B cell (primary cell): ENCODE results near the gene DCUN1D3. TPM values are rescaled to one million over a fixed set of nuclear protein-coding genes. Genes with fewer than 3 reads are reported as not detected.

ENCODE experiments used
- ATAC-seq: fragments of 200-7000 bp; cut with Tn5 transposase; one replicate; pipeline ENCODE4 v1.10.0; 2021; ENCODE audit warnings: low read depth, mild to moderate bottlenecking, moderate number of reproducible peaks, moderate library complexity
- CTCF ChIA-PET: fragments of 350-600 bp; sonication (Branson Sonifier 250); formaldehyde crosslinking; loops from one replicate; lab custom pipeline; 2021; ENCODE audit warnings: antibody characterized with exemption, inconsistent platforms; lab: Charles Lee
- POLR2A ChIA-PET: fragments of 350-600 bp; sonication (Branson Sonifier 250); formaldehyde crosslinking; loops from one replicate; lab custom pipeline; 2021; ENCODE audit warnings: antibody characterized with exemption; lab: Charles Lee
- DNase-seq: peaks from one replicate; pipeline ENCODE4 v3.0.0; 2013
- H2AFZ ChIP-seq: 2 replicates; pipeline ENCODE4 v1.6.1; 2012; ENCODE audit warnings: mild to moderate bottlenecking, low read depth, low read length; ENCODE audit not compliant: insufficient read depth, poor library complexity, severe bottlenecking
- H3K27ac ChIP-seq, 2 donors: 1 replicate in 1 of 2; 2 replicates in 1 of 2; pipeline ENCODE4 v1.5.1; 2012 to 2013; ENCODE audit warnings: low read length in 2 of 2, mild to moderate bottlenecking in 2 of 2, moderate library complexity in 1 of 2
- H3K27me3 ChIP-seq, 4 experiments: fragments of 200-600 bp in 1 of 4; sonication (generic) in 1 of 4; replicated peaks in 1 of 4; 1 replicate in 2 of 4; 2 replicates in 2 of 4; pipeline versions ENCODE4 v1.6.1 to v1.7.0; 2013 to 2016; ENCODE audit warnings: low read length in 3 of 4, mild to moderate bottlenecking in 2 of 4, mixed read lengths in 1 of 4, moderate library complexity in 1 of 4; ENCODE audit not compliant: insufficient read depth in 4 of 4, control insufficient read depth in 3 of 4; ENCODE audit errors: control extremely low read depth in 1 of 4
- H3K36me3 ChIP-seq, 2 experiments: replicated peaks in 1 of 2; 1 replicate in 1 of 2; 2 replicates in 1 of 2; pipeline versions ENCODE4 v1.6.1 to v1.7.1; 2013; ENCODE audit warnings: low read length in 1 of 2; ENCODE audit not compliant: insufficient read depth in 2 of 2, control insufficient read depth in 1 of 2; ENCODE audit errors: control extremely low read depth in 1 of 2, extremely low read depth in 1 of 2
- H3K4me1 ChIP-seq, 2 donors: fragments of 200-600 bp in 1 of 2; sonication (generic) in 1 of 2; 1 replicate in 1 of 2; 2 replicates in 1 of 2; pipeline versions ENCODE4 v1.5.1 to v1.6.1; 2013 to 2017; ENCODE audit warnings: low read length in 2 of 2; ENCODE audit not compliant: control insufficient read depth in 2 of 2, insufficient read depth in 2 of 2
- H3K4me2 ChIP-seq: replicated peaks from 2 replicates; pipeline ENCODE3; 2012; ENCODE audit warnings: mild to moderate bottlenecking, low read depth, low read length; ENCODE audit not compliant: poor library complexity, severe bottlenecking
- H3K4me3 ChIP-seq, 5 experiments: fragments of 200-600 bp in 1 of 5; sonication (generic) in 1 of 5; 1 replicate in 3 of 5; 2 replicates in 2 of 5; pipeline versions ENCODE4 v1.5.1 to v1.7.0; 2011 to 2016; ENCODE audit warnings: low read length in 4 of 5, mild to moderate bottlenecking in 4 of 5, low read depth in 2 of 5, control low read depth in 1 of 5, moderate library complexity in 1 of 5; ENCODE audit not compliant: insufficient read depth in 1 of 5; ENCODE audit errors: control extremely low read depth in 1 of 5, extremely low read depth in 1 of 5
- H3K79me2 ChIP-seq: fragments of 200-600 bp; sonication (generic); one replicate; pipeline ENCODE4 v1.6.0; 2016; ENCODE audit warnings: low read length; ENCODE audit not compliant: control insufficient read depth, insufficient read depth
- H3K9ac ChIP-seq: fragments of 200-600 bp; sonication (generic); 2 replicates; pipeline ENCODE4 v1.6.1; 2017; ENCODE audit warnings: mild to moderate bottlenecking, low read length, moderate library complexity
- H3K9me3 ChIP-seq, 3 donors: one replicate each; pipeline versions ENCODE4 v1.6.1 to v1.7.1; 2013; ENCODE audit warnings: low read length in 2 of 3; ENCODE audit not compliant: control insufficient read depth in 2 of 3, insufficient read depth in 1 of 3; ENCODE audit errors: control extremely low read depth in 1 of 3
- H4K20me1 ChIP-seq: 2 replicates; pipeline ENCODE4 v1.6.0; 2012; ENCODE audit warnings: mild to moderate bottlenecking, low read length; ENCODE audit not compliant: insufficient read depth, control insufficient read depth, poor library complexity, severe bottlenecking
- H3K27ac Mint-ChIP-seq: one replicate; pipeline ENCODE4 v1.8.0; 2021; ENCODE audit warnings: mixed read lengths
- H3K27me3 Mint-ChIP-seq: one replicate; pipeline ENCODE4 v1.8.0; 2021; ENCODE audit warnings: mixed read lengths
- H3K4me1 Mint-ChIP-seq: one replicate; pipeline ENCODE4 v1.8.0; 2021; ENCODE audit warnings: mixed read lengths
- H3K4me3 Mint-ChIP-seq: one replicate; pipeline ENCODE4 v1.8.0; 2021; ENCODE audit warnings: mixed read lengths
- H3K9me3 Mint-ChIP-seq: one replicate; pipeline ENCODE4 v1.8.0; 2022; ENCODE audit warnings: mixed read lengths; ENCODE audit not compliant: insufficient read depth
- CTCF ChIP-seq: fragments of 200-600 bp; IDR thresholded peaks from one replicate; pipeline ENCODE4 v1.8.0; 2022; ENCODE audit warnings: antibody characterized with exemption, mild to moderate bottlenecking
- EZH2 ChIP-seq: IDR thresholded peaks from 2 replicates; pipeline ENCODE4 v1.6.1; 2012; ENCODE audit warnings: borderline replicate concordance, low read depth, mild to moderate bottlenecking, moderate library complexity, low read length; ENCODE audit not compliant: insufficient read depth, poor library complexity, severe bottlenecking
- WGBS: methylation state at CpG from one replicate; pipeline ENCODE4 v1.1.5; 2013; ENCODE audit warnings: missing lambda C conversion rate; ENCODE audit not compliant: insufficient coverage; 5-methylcytosine and 5-hydroxymethylcytosine counted together
- intact Hi-C: fragments of 100-400 bp; cut with micrococcal nuclease; formaldehyde crosslinking; loops from one replicate; pipeline ENCODE4 v1.10.0; 2022
- polyA plus RNA-seq: library from polyadenylated mRNA; depleted of rRNA; stranded (reverse); fragments of >200 nt; gene quantifications from 2 replicates; pipeline ENCODE4 v1.2.3, GENCODE V29; 2012
- total RNA-seq, 2 donors: library from RNA; stranded (reverse); fragments of 120-200 nt in 1 of 2; gene quantifications; 1 replicate in 1 of 2; 2 replicates in 1 of 2; pipeline versions ENCODE4 v1.2.3 to v1.2.4, GENCODE V29; 2013 to 2022

The DCUN1D3 gene
- total and polyA plus RNA-seq, 2 donors (not counting 1 experiment from before 2014, with no cell fraction given): 2.0 to 5.0 TPM

DNA sequence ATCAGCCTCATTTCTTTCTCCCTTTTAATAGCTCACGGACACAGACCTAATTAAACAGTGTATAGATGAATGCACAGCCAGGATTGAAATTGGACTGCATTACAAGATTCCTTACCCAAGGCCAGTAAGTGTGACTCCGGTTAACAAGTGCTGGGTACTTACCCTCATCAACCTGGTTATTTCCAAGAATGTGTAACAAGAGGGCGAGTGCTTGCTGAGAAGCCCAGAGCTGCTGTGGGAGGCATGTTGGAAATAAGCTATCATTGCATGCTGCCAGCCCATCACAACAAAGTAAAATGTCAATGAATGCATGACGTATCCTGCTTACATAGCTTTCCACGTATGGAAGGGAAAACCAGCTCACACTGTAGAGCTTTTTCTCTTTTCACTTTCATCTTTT, 19.9 kb upstream of the DCUN1D3 start:
- Mint-ChIP-seq H3K4me3 (no peak overlapping the region), H3K27me3 (no peaks in the 10 kb centered on the region), H3K9me3 (no peaks in the 10 kb centered on the region), H3K27ac (no peak overlapping the region), H3K4me1 (peaks cover 15% of the 10 kb centered on the region)
- Histone ChIP-seq H3K4me3 (no peak overlapping the region), H2AFZ (no peak overlapping the region), H3K9me3 (no peaks in the 10 kb centered on the region), H3K27me3 (no peaks in the 10 kb centered on the region), H3K9ac (no peak overlapping the region), H3K27ac (no peak overlapping the region), H3K4me1 (peaks cover 0 to 5% of the 10 kb centered on the region in 2 donors), H4K20me1 (no peaks in the 10 kb centered on the region), H3K79me2 (peaks cover 15% of the 10 kb centered on the region), H3K36me3 (peaks cover 10 to 16% of the 10 kb centered on the region in 2 experiments), H3K4me2 (no peak overlapping the region)
- ATAC-seq (no peak), DNase-seq (no peak)
- no CpG with 5 or more reads among the region's 5 CpGs for WGBS
- intact Hi-C loops: no loop called here
- TF ChIP-seq EZH2 (no peak), CTCF (no peak)
- POLR2A ChIA-PET: no interaction called here
- CTCF ChIA-PET: interaction anchor here (1.3 kb wide), 1 partner anchor 238 kb away, joined by 3 read pairs; the partner anchor contains the start of gene LDAF1

DNA sequence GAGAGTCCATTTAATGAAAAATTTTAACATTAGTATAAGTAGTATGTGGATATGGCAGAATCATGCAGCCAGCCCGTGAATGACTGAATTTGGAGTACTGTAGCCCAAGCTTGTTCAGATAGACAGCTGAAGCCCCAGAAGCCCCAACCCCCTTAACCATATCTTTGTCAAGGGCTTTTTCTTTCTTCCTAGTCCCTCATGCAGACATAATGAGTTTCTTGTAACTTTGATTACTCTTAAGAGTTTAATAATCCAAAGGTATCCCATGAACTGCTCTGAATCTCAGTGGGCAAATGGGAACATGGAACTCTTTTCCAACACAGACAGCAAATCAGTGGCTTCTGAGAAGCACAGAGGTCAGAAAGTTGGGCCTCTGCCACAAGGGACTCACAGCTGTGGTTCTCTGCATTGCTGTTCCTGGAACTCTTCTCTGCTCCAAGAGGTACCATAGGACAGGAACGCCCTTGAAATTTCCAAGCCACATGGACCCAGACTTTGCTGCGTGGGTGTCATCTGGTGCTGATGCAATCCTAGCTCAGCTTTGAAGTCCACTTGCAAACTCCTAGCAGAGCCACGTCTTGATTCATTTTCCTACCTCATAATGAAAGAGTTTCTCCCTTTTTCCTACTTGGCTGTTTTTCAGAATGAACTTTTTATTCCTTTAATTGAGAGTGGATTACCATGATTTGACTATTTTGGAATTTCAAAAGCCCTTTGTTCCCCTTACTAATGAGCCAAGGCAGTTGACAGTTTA, 18.5 kb upstream of the DCUN1D3 start:
- WGBS: 94% methylated on average over 3 of the region's 4 CpGs
- no peaks in the 10 kb centered on the region for H3K27me3 Mint-ChIP-seq
- ATAC-seq: no peak
- H3K27ac ChIP-seq: no peak overlapping the region
- no peak overlapping the region for H3K4me3 Mint-ChIP-seq
- peaks cover 5 to 13% of the 10 kb centered on the region in 2 experiments for H3K36me3 ChIP-seq
- H3K4me1 Mint-ChIP-seq: peaks cover 15% of the 10 kb centered on the region
- no peak overlapping the region for H3K4me2 ChIP-seq
- no peak for TF ChIP-seq CTCF
- TF ChIP-seq EZH2: no peak
- peaks cover 0 to 5% of the 10 kb centered on the region in 2 donors for H3K4me1 ChIP-seq
- ChIA-PET POLR2A (no interaction called here), CTCF (no interaction called here)
- H3K9me3 Mint-ChIP-seq: no peaks in the 10 kb centered on the region
- H3K9me3 ChIP-seq: no peaks in the 10 kb centered on the region
- H3K4me3 ChIP-seq: no peak overlapping the region
- no peak for DNase-seq
- intact Hi-C loops: no loop called here
- H3K9ac ChIP-seq: no peak overlapping the region
- no peak overlapping the region for H3K27ac Mint-ChIP-seq
- H3K79me2 ChIP-seq: peaks cover 22% of the 10 kb centered on the region
- H2AFZ ChIP-seq: no peak overlapping the region
- no peaks in the 10 kb centered on the region for H4K20me1 ChIP-seq
- H3K27me3 ChIP-seq: no peaks in the 10 kb centered on the region
